ENCODE results near the gene CIDEC. TPM values are rescaled to one million over a fixed set of nuclear protein-coding genes. Genes with fewer than 3 reads are reported as not detected.
A peak's percentile ranks its signal among the peaks of the same experiment; 100 is the strongest.

Gene CIDEC
- total and polyA plus RNA-seq, 9 of the 15 experiments (the other 6 are each of a cell fraction or from before 2014, with no cell fraction given): not detected

DNA sequence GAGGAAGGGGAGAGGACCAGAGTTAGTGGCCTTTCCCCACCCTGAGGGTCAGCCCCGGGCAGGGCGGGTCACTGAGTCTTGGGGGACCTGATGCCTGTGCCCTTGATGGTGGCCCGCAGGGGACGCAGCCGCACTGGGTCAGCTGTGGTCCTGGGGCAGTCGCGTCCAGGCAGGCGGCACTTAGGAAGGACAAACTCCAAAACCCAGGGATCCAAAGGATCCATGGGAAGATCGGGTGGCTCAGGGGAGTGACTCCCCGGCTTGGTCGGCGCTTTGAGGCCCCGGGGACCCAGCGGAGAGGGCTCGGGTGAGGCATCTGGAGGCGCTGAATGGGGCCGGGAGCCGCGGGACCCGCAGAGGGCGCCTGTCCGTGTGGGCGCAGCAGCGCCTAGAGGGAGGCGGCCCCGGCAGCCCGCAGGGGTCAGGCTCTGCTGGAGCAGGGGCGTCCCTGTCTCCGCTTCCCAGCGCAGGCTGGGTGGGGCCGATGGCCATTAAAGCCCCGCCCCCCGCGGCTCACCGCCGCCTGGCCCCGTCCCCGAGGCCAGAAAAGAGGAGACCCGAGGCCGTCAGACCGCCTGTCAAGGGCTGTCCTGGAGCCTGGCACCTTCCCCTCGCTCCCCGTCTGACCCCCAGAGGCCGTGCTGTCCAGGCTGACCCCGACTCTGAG lies 17.5 kb downstream of the CIDEC start (continued):
- TF ChIP-seq ESRRA (IDR thresholded peaks at IDR 0.05; ENCODE audit: borderline replicate concordance, low read depth) (peak; percentile 87), SMC3 (conservative IDR thresholded peaks at IDR 0.05; ENCODE audit: insufficient read depth, low read depth, low read length) (peak; percentile 84), SMARCA4 (IDR thresholded peaks at IDR 0.05) (peak; percentile 55; the same call in 1 of the 2 replicates), SOX6 (IDR thresholded peaks at IDR 0.05) (peak; percentile 66), ZNF224 (CRISPR knock-in tag; IDR thresholded peaks at IDR 0.05) (no peak), PCBP1 (IDR thresholded peaks at IDR 0.05; ENCODE audit: low read depth, low read length, poor library complexity, severe bottlenecking) (peak; percentile 54), HBP1 (CRISPR knock-in tag; IDR thresholded peaks at IDR 0.05) (no peak), DDX20 (tag; IDR thresholded peaks at IDR 0.05; ENCODE audit: low read depth) (no peak), CUX1 (CRISPR knock-in tag; IDR thresholded peaks at IDR 0.05) (no peak), CHAMP1 (IDR thresholded peaks at IDR 0.05) (no peak), XRCC5 (IDR thresholded peaks at IDR 0.05; ENCODE audit: low read depth, low read length) (peak; percentile 55)
- TF ChIP-seq, protein P1, sequence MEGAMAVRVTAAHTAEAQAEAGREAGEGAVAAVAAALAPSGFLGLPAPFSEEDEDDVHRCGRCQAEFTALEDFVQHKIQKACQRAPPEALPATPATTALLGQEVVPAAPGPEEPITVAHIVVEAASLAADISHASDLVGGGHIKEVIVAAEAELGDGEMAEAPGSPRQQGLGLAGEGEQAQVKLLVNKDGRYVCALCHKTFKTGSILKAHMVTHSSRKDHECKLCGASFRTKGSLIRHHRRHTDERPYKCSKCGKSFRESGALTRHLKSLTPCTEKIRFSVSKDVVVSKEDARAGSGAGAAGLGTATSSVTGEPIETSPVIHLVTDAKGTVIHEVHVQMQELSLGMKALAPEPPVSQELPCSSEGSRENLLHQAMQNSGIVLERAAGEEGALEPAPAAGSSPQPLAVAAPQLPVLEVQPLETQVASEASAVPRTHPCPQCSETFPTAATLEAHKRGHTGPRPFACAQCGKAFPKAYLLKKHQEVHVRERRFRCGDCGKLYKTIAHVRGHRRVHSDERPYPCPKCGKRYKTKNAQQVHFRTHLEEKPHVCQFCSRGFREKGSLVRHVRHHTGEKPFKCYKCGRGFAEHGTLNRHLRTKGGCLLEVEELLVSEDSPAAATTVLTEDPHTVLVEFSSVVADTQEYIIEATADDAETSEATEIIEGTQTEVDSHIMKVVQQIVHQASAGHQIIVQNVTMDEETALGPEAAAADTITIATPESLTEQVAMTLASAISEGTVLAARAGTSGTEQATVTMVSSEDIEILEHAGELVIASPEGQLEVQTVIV (CRISPR knock-in tag; IDR thresholded peaks at IDR 0.05; ENCODE audit: borderline replicate concordance): no peak
